SJCRH30 (cell line): ENCODE data around the gene SYCP2. TPM values are rescaled to one million over a fixed set of nuclear protein-coding genes. Genes with fewer than 3 reads are reported as not detected.
"Not testable (repeated sequence)": the region's sequence is repeated elsewhere in the genome, so short reads cannot be mapped to it uniquely, and the experiment has no call there.

ENCODE experiments used
- DNase-seq, 2 experiments: peaks; one replicate each; pipeline ENCODE4 v3.0.0-alpha.2; 2015 to 2020
- H3K27ac ChIP-seq: fragments of 250-450 bp; sonication (Bioruptor Pico); 2 replicates; pipeline ENCODE4 v1.5.1; 2020; ENCODE audit warnings: mild to moderate bottlenecking, moderate library complexity
- H3K27me3 ChIP-seq: fragments of 250-450 bp; sonication (Bioruptor Pico); 2 replicates; pipeline ENCODE4 v1.5.1; 2020; ENCODE audit warnings: mild to moderate bottlenecking, moderate library complexity
- H3K36me3 ChIP-seq: fragments of 250-450 bp; sonication (Bioruptor Pico); 2 replicates; pipeline ENCODE4 v1.5.1; 2020; ENCODE audit warnings: mild to moderate bottlenecking, moderate library complexity
- H3K4me1 ChIP-seq: fragments of 250-450 bp; sonication (Bioruptor Pico); 2 replicates; pipeline ENCODE4 v1.5.1; 2020; ENCODE audit warnings: mild to moderate bottlenecking, moderate library complexity
- H3K4me3 ChIP-seq: fragments of 250-450 bp; sonication (Bioruptor Pico); 2 replicates; pipeline ENCODE4 v1.5.1; 2020; ENCODE audit warnings: mild to moderate bottlenecking, moderate library complexity
- H3K9me3 ChIP-seq: fragments of 250-450 bp; sonication (Bioruptor Pico); replicated peaks from 2 replicates; pipeline ENCODE4 v1.5.1; 2020; ENCODE audit warnings: mild to moderate bottlenecking, moderate library complexity
- total RNA-seq: library from RNA; depleted of rRNA; stranded (reverse); fragments of >200 nt; shearing (Covaris generic); gene quantifications from 2 replicates; pipeline ENCODE4 v1.2.3, GENCODE V29; 2014; rRNA removed

The SYCP2 gene
- total RNA-seq: 0.75 TPM in 1 of 2 replicates, not detected in the other

GRCh38 chr20:59933296-59933848, at the start of gene SYCP2:
Gene SYCP2 (minus strand): TSS chr20:59933637. CDS start chr20:59922413, 11,224 bp downstream.
- H3K4me3 ChIP-seq: no peak within 1 kb of the TSS
- H3K27me3 ChIP-seq: no peaks in the 10 kb centered on the region
- DNase-seq: no peak
- 0 out of 2 replicates have a peak, but pooled peaks cover 6% of the 10 kb centered on the region for H3K4me1 ChIP-seq
- H3K9me3 ChIP-seq: no peaks in the 10 kb centered on the region
- no peaks in the 10 kb centered on the region for H3K36me3 ChIP-seq
- no peak within 1 kb of the TSS for H3K27ac ChIP-seq

DNA sequence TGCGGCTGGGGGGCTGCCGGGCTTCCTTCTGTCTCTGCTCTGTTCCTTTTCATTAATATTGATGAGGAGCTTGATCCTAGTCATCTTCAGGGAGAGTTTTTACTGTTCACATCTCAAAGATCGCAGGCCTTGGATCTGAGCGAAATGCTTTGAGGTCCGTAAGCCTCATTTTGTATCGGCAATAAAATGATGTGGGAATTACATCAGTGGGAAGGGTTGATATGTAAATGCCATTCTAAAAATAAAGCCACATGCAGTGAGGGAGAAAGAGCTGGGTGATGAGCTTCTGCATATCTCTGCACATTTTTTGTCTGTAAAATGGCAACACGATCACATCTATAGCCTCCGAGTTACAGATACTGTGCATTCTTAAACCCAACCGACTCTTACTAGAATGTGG, 49.6 kb upstream of the SYCP2 start:
- Histone ChIP-seq H3K9me3 (no peaks in the 10 kb centered on the region), H3K27me3 (peaks cover 8% of the 10 kb centered on the region; the same call in 1 of the 2 replicates), H3K4me1 (peaks cover 4% of the 10 kb centered on the region; the same call in 1 of the 2 replicates), H3K27ac (no peak overlapping the region), H3K4me3 (no peak overlapping the region), H3K36me3 (no peaks in the 10 kb centered on the region)
- no peak for DNase-seq

DNA sequence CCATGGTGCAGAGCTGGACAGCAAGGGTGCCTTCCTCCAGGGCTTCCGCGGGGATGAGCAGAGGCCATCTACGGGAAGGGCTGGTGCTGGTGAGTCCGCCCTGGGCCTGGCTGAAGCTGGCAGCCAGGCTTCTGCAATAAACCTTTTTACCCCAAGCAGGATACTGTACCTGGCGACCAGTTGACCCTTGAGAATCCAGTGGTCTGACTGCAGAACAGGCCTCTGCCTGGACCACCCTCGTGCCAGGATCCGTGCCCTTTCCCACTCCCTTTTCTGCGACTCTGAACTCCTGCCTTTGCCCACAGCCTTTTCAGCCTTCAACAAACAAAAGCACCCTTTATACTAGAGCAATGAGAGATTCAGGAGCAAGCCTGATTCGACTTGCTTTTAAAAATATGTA, 43.6 kb upstream of the SYCP2 start:
- no peaks in the 10 kb centered on the region for H3K36me3 ChIP-seq
- H3K27me3 ChIP-seq: no peaks in the 10 kb centered on the region
- no peak for DNase-seq
- no peaks in the 10 kb centered on the region for H3K9me3 ChIP-seq
- H3K27ac ChIP-seq: no peak overlapping the region
- no peak overlapping the region for H3K4me3 ChIP-seq
- no peaks in the 10 kb centered on the region for H3K4me1 ChIP-seq

GRCh38 chr20:59976156-59976782, 42.8 kb upstream of the SYCP2 start:
- H3K4me3 ChIP-seq: no peak overlapping the region
- no peaks in the 10 kb centered on the region for H3K9me3 ChIP-seq
- no peaks in the 10 kb centered on the region for H3K27me3 ChIP-seq
- H3K27ac ChIP-seq: no peak overlapping the region
- H3K4me1 ChIP-seq: no peaks in the 10 kb centered on the region
- DNase-seq: no peak
- no peaks in the 10 kb centered on the region for H3K36me3 ChIP-seq

DNA sequence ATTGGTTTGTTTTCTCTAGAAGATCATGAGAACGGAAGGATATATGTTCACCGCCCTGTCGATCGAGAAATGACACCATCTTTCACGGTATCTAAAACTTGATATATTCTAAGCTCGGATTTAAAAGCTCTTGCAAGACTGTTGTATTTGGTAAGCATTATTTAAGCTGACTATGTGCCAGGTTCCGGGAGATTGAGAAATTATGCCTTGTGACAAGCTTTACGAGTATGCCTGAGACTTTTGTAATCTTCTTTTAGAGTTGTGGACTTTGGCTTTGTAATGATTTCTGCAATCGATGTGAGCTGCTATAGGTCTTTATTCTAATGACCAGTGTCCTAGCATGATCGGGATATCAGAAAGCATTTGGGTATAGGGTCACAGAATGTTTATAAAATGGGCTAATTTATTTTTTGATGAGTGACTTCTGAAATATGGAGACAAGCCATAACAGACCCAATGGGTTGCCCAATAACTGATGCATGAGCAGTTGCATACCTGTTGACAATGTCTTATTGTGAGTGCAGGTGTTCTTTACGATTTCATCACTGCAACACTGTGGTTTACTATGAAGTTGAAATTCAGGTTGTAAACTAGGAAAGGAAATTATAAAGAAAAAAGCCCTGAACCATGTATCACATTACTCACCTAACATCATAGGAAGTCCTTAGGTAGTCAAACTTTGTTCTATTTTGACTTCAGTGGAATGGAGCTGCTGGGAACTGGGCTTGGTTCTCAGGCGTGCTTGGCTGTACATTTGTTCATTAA, 38.8 kb upstream of the SYCP2 start:
- H3K27me3 ChIP-seq: no peaks in the 10 kb centered on the region
- H3K4me3 ChIP-seq: no peak overlapping the region
- no peaks in the 10 kb centered on the region for H3K4me1 ChIP-seq
- no peak overlapping the region for H3K27ac ChIP-seq
- no peaks in the 10 kb centered on the region for H3K36me3 ChIP-seq
- H3K9me3 ChIP-seq: no peaks in the 10 kb centered on the region
- no peak for DNase-seq

GRCh38 chr20:59971428-59971827, 38.0 kb upstream of the SYCP2 start:
- Histone ChIP-seq H3K4me1 (no peaks in the 10 kb centered on the region), H3K36me3 (no peaks in the 10 kb centered on the region), H3K9me3 (no peaks in the 10 kb centered on the region), H3K27ac (no peak overlapping the region), H3K4me3 (no peak overlapping the region), H3K27me3 (no peaks in the 10 kb centered on the region)
- DNase-seq: no peak

DNA sequence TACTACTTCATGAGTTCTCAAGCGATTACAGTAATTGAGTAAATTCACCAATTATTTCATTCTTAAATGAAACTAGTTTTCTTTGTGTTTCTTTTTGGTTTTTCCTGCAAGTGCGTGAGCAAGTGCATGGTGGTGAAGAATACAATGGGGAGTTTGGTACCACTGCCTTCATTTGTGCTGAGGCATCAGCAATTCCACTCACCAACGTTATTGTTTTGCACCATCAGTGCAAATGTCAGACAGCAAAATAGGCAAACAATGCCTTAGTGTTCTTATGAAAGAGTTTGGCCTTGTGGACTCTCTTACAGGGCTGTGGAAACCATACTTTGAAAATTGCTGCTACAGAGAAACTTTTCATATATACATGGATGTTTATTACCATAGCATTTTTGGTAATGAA, 33.0 kb upstream of the SYCP2 start:
- Histone ChIP-seq H3K27ac (no peak overlapping the region), H3K27me3 (peaks cover 8% of the 10 kb centered on the region), H3K36me3 (no peaks in the 10 kb centered on the region), H3K4me1 (no peaks in the 10 kb centered on the region), H3K9me3 (no peaks in the 10 kb centered on the region), H3K4me3 (no peak overlapping the region)
- no peak for DNase-seq

DNA sequence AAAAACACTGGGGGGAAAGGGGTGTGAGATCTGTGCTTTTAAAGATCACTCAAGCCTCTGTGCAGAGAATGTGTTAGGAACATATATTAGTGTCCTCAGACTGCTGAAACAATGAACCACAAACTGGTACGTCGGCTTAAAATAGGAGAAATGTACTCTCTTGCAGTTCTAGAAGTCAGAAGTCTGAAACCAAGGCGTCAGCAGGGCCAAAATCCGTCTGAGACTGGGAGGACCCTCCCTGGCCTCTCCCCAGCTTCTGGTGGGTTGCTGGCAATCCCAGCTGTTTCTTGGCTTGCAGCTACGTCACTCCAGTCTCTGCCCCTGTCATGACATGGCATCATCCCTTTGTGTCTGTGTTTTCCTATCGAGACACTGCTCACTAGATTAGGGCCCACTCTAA, 28.7 kb upstream of the SYCP2 start:
- no peak overlapping the region for H3K4me3 ChIP-seq
- no peaks in the 10 kb centered on the region for H3K36me3 ChIP-seq
- no peak overlapping the region for H3K27ac ChIP-seq
- H3K4me1 ChIP-seq: no peaks in the 10 kb centered on the region
- H3K9me3 ChIP-seq: no peaks in the 10 kb centered on the region
- no peak for DNase-seq
- H3K27me3 ChIP-seq: peaks cover 9% of the 10 kb centered on the region

DNA sequence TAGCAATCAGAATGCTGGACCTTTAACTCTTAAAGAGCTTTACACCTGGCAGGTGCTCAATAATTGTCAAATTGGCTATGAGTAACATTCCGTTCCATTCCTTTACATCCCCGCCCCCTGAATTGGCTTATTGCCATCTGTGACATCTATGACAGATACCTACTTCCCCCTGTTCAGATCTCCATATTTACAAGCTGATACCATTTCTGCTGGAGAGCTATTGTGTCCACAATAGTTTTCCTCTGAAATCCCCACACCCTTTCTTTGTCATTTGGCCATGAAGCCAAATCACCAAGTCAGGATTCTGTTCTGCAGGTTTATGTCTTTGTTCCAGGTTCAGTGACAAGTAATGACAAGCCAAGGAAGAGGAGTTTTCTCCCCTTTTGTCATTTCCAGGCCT, 28.0 kb upstream of the SYCP2 start:
- Histone ChIP-seq H3K27ac (no peak overlapping the region), H3K4me1 (no peaks in the 10 kb centered on the region), H3K4me3 (no peak overlapping the region), H3K36me3 (no peaks in the 10 kb centered on the region), H3K27me3 (peaks cover 9% of the 10 kb centered on the region), H3K9me3 (no peaks in the 10 kb centered on the region)
- DNase-seq: no peak

DNA sequence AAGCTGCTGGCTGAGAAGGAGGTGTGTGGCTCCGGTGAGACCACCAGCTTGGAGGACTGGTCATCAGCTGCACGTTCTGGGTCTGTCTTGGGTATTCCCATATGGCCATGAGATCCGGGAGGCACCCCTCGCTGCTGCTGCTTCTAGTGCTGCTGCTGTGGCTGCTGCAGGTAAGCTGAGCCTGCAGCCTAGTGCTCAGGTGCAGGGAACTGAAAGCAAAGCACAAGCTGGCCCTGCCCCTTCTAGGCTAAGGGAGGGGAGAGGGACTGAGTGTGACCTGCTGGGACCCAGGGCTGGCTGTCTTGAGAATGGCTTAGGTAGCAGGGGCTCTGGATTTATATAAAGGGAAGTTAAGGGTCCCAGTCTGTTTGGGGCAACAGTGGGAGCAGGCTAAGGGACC, 25.2 kb upstream of the SYCP2 start:
- no peak overlapping the region for H3K4me3 ChIP-seq
- no peaks in the 10 kb centered on the region for H3K4me1 ChIP-seq
- DNase-seq: no peak
- no peak overlapping the region for H3K27ac ChIP-seq
- H3K27me3 ChIP-seq: peaks cover 4% of the 10 kb centered on the region; the same call in 1 of the 2 replicates
- no peaks in the 10 kb centered on the region for H3K36me3 ChIP-seq
- H3K9me3 ChIP-seq: no peaks in the 10 kb centered on the region

DNA sequence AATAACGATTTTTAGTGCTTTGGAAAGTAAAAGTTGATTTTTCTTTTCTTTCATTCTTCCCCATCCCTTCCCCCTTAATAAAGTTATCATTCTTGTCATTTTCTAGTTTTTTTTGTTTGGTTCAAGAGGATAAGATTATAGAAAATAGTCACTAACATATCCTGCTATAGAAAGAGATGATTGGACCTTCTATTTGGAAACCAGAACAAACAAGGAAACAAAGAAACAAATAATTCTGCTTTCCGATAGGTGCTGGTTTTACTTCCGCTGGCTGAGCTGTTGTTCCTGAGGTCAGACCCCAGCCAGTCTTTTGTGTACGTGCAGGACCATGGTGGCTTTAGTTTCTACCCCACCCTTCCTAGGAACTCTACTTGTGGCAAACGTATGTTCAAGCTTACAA, 24.7 kb upstream of the SYCP2 start, which contains the start of gene CDH26:
Gene CDH26 (plus strand): TSS at position 301 of the 400 bp plus-strand sequence. CDS start 304 bp downstream, outside the sequence.
- no peak for DNase-seq

DNA sequence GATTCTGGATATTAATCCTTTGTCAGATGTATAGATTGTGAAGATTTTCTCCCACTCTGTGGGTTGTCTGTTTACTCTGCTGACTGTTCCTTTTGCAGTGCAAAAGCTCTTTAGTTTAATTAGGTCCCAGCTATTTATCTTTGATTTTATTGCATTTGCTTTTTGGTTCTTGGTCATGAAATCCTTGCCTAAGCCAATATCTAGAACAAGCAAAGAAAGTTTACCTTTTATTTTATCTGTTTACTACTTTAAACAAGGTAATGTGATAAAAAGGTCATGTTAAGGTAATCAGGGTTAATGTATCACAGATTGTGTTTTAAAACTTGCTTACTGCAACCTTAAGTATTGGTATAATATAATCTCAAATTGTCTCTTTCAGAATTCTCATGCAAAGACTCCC, 24.1 kb upstream of the SYCP2 start:
- H3K4me3 ChIP-seq, H3K27ac ChIP-seq, DNase-seq: not testable (repeated sequence)

More for the DNA sequence above, 24.7 kb upstream of the SYCP2 start, which contains the start of gene CDH26:
- no peak within 1 kb of the TSS for H3K4me3 ChIP-seq
- H3K4me1 ChIP-seq: no peaks in the 10 kb centered on the region
- H3K27ac ChIP-seq: no peak within 1 kb of the TSS
- H3K9me3 ChIP-seq: no peaks in the 10 kb centered on the region
- no peaks in the 10 kb centered on the region for H3K36me3 ChIP-seq
- 0 out of 2 replicates have a peak, but pooled peaks cover 4% of the 10 kb centered on the region for H3K27me3 ChIP-seq

GRCh38 chr20:59955131-59955796, 21.8 kb upstream of the SYCP2 start:
- H3K36me3 ChIP-seq: no peaks in the 10 kb centered on the region

More for the DNA sequence above, 24.1 kb upstream of the SYCP2 start:
- not testable (repeated sequence) for H3K4me1 ChIP-seq, H3K36me3 ChIP-seq, H3K27me3 ChIP-seq, H3K9me3 ChIP-seq

GRCh38 chr20:59954718-59955117, 21.3 kb upstream of the SYCP2 start:
- no peaks in the 10 kb centered on the region for H3K27me3 ChIP-seq
- H3K9me3 ChIP-seq: no peaks in the 10 kb centered on the region
- no peaks in the 10 kb centered on the region for H3K36me3 ChIP-seq
- H3K4me3 ChIP-seq: no peak overlapping the region
- no peak for DNase-seq
- no peak overlapping the region for H3K27ac ChIP-seq
- no peaks in the 10 kb centered on the region for H3K4me1 ChIP-seq

More at GRCh38 chr20:59955131-59955796, 21.8 kb upstream of the SYCP2 start:
- H3K4me3 ChIP-seq: no peak overlapping the region
- H3K27ac ChIP-seq: no peak overlapping the region
- H3K27me3 ChIP-seq: no peaks in the 10 kb centered on the region
- DNase-seq: peak in 1 of 2 experiments; percentile 46
- no peaks in the 10 kb centered on the region for H3K4me1 ChIP-seq
- no peaks in the 10 kb centered on the region for H3K9me3 ChIP-seq

GRCh38 chr20:59949911-59950310, 16.5 kb upstream of the SYCP2 start:
- H3K36me3 ChIP-seq: no peaks in the 10 kb centered on the region; the same call in none of the 2 replicates
- no peak overlapping the region for H3K4me3 ChIP-seq
- H3K4me1 ChIP-seq: no peaks in the 10 kb centered on the region
- no peaks in the 10 kb centered on the region for H3K9me3 ChIP-seq
- no peak overlapping the region for H3K27ac ChIP-seq
- DNase-seq: no peak
- H3K27me3 ChIP-seq: no peaks in the 10 kb centered on the region
